Breast epithelium (tissue), 4 donors: ENCODE data around the gene CAPN11. TPM values are rescaled to one million over a fixed set of nuclear protein-coding genes. Genes with fewer than 3 reads are reported as not detected.
"Not testable (repeated sequence)": the region's sequence is repeated elsewhere in the genome, so short reads cannot be mapped to it uniquely, and the experiment has no call there.

Source experiments
- DNase-seq, 2 donors: peaks; one replicate each; pipeline ENCODE4 v3.0.0-alpha.2; 2019; ENCODE audit warnings: low spot score in 2 of 2
- H3K27ac ChIP-seq, 2 donors: fragments of 200-600 bp; sonication (generic) in 1 of 2; one replicate each; pipeline ENCODE4 v1.5.1; 2016 to 2019; ENCODE audit warnings: mild to moderate bottlenecking in 1 of 2
- H3K27me3 ChIP-seq, 2 donors: fragments of 200-600 bp; sonication (generic) in 1 of 2; one replicate each; pipeline versions ENCODE4 v1.5.1 to v1.6.0; 2017 to 2019; ENCODE audit warnings: control low read depth in 1 of 2, mild to moderate bottlenecking in 1 of 2
- H3K36me3 ChIP-seq: fragments of 200-600 bp; one replicate; pipeline ENCODE4 v1.5.1; 2019
- H3K4me1 ChIP-seq, 2 donors: fragments of 200-600 bp; sonication (generic); one replicate each; pipeline ENCODE4 v1.5.1; 2016 to 2019; ENCODE audit warnings: control low read depth in 1 of 2
- H3K4me3 ChIP-seq, 3 donors: fragments of 200-600 bp; sonication (generic); 1 replicate in 2 of 3; 2 replicates in 1 of 3; pipeline ENCODE4 v1.5.1; 2016 to 2019; ENCODE audit warnings: mild to moderate bottlenecking in 3 of 3, moderate library complexity in 2 of 3
- H3K9me3 ChIP-seq, 2 donors: fragments of 200-600 bp; sonication (generic) in 1 of 2; one replicate each; pipeline ENCODE4 v1.5.1; 2016 to 2019; ENCODE audit warnings: control low read depth in 1 of 2
- CTCF ChIP-seq, 3 donors: fragments of 450-650 bp; IDR thresholded peaks; one replicate each; pipeline ENCODE4 v1.5.1; 2016 to 2017; ENCODE audit warnings: antibody characterized with exemption in 3 of 3, mild to moderate bottlenecking in 3 of 3, moderate library complexity in 3 of 3
- POLR2A ChIP-seq: fragments of 450-650 bp; IDR thresholded peaks from one replicate; pipeline ENCODE4 v1.6.1; 2016; ENCODE audit warnings: antibody characterized with exemption, mild to moderate bottlenecking, moderate library complexity
- POLR2AphosphoS5 ChIP-seq, 3 donors: sonication (generic); formaldehyde crosslinking; IDR thresholded peaks; one replicate each; pipeline ENCODE4 v1.6.1; 2017; ENCODE audit warnings: antibody characterized with exemption in 3 of 3
- intact Hi-C: fragments of 100-400 bp; cut with DNase I; formaldehyde crosslinking; loops from one replicate; pipeline ENCODE4 v1.15.1; 2023; ENCODE audit warnings: low total_unique reads
- total RNA-seq, 3 donors: library from RNA; depleted of rRNA; stranded (reverse); fragments of >200 nt; gene quantifications; one replicate each; pipeline ENCODE4 v1.1.0, GENCODE V29; 2016

CAPN11 gene
- total RNA-seq, 3 donors from 2014 or later, result 1.1 to 3.8 (median 2.9) TPM

GRCh38 chr6:44230034-44230675 lies 71.5 kb downstream of the CAPN11 start:
- intact Hi-C loops, result no loop called here
- no peaks in the 10 kb centered on the region for H3K27me3 ChIP-seq
- H3K9me3 ChIP-seq, result no peaks in the 10 kb centered on the region
- H3K36me3 ChIP-seq, result no peaks in the 10 kb centered on the region
- DNase-seq, result no peak
- no peak overlapping the region for H3K4me3 ChIP-seq
- H3K27ac ChIP-seq, result peak overlapping the region; percentile 93 to 99
- TF ChIP-seq CTCF (IDR thresholded peaks at IDR 0.05) (no peak), POLR2A (no peak), POLR2AphosphoS5 (IDR thresholded peaks at IDR 0.05) (no peak)
- peaks cover 16 to 37% of the 10 kb centered on the region in 2 donors for H3K4me1 ChIP-seq

GRCh38 chr6:44231426-44231825 lies 72.8 kb downstream of the CAPN11 start:
- H3K27me3 ChIP-seq, H3K9me3 ChIP-seq, H3K36me3 ChIP-seq, H3K4me3 ChIP-seq, intact Hi-C loops, DNase-seq: not testable (repeated sequence)
- Histone ChIP-seq H3K4me1 (peaks cover 16 to 40% of the 10 kb centered on the region in 2 donors), H3K27ac (peak overlapping the region; percentile 93 to 99)

DNA sequence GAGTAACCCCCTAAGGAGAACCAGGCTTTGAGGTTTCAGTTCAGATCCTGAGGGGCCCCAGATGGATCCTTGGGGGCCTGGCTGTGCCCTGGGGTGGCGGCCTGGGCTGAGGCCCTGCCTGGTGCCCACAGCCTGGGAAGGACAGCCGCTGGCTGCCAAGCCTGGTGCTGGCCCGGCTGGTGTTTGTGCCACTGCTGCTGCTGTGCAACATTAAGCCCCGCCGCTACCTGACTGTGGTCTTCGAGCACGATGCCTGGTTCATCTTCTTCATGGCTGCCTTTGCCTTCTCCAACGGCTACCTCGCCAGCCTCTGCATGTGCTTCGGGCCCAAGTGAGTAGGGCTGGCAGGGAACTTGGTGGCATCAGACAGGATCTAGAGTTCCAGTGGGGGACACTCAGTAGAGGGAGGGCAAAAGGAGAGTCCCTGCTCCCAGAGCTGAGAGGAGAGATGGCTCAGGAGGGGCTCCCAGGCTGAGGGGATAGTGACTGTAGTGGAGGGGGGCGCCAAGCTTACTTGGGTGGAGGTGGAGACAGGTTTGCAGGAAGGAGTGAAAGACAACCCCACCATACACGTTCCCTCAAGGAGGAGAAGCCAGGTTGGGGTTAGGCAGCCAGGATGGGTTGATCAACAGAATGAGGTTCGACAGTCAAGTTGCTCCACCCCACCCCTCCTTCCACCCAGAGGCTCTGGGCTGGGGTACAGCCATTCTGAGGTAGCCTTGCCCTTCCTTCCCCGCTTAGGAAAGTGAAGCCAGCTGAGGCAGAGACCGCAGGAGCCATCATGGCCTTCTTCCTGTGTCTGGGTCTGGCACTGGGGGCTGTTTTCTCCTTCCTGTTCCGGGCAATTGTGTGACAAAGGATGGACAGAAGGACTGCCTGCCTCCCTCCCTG lies 74.3 kb downstream of the CAPN11 start:
- intact Hi-C loops, result no loop called here
- Histone ChIP-seq H3K4me3 (no peak overlapping the region), H3K9me3 (no peaks in the 10 kb centered on the region), H3K27me3 (no peaks in the 10 kb centered on the region), H3K4me1 (peaks cover 15 to 26% of the 10 kb centered on the region in 2 donors), H3K27ac (peak overlapping the region; percentile 93 to 99), H3K36me3 (no peaks in the 10 kb centered on the region)
- TF ChIP-seq CTCF (IDR thresholded peaks at IDR 0.05) (no peak), POLR2A (no peak), POLR2AphosphoS5 (IDR thresholded peaks at IDR 0.05) (no peak)
- no peak for DNase-seq

DNA sequence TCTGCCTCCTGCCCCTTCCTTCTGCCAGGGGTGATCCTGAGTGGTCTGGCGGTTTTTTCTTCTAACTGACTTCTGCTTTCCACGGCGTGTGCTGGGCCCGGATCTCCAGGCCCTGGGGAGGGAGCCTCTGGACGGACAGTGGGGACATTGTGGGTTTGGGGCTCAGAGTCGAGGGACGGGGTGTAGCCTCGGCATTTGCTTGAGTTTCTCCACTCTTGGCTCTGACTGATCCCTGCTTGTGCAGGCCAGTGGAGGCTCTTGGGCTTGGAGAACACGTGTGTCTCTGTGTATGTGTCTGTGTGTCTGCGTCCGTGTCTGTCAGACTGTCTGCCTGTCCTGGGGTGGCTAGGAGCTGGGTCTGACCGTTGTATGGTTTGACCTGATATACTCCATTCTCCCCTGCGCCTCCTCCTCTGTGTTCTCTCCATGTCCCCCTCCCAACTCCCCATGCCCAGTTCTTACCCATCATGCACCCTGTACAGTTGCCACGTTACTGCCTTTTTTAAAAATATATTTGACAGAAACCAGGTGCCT lies 75.0 kb downstream of the CAPN11 start:
- intact Hi-C loops, result no loop called here
- H3K27me3 ChIP-seq, result no peaks in the 10 kb centered on the region
- peak overlapping the region; percentile 93 to 99 for H3K27ac ChIP-seq
- DNase-seq, result no peak
- H3K36me3 ChIP-seq, result no peaks in the 10 kb centered on the region
- no peak overlapping the region for H3K4me3 ChIP-seq
- no peaks in the 10 kb centered on the region for H3K9me3 ChIP-seq
- no peak for TF ChIP-seq POLR2AphosphoS5 (IDR thresholded peaks at IDR 0.05)
- no peak for TF ChIP-seq CTCF (IDR thresholded peaks at IDR 0.05)
- TF ChIP-seq POLR2A, result no peak
- H3K4me1 ChIP-seq, result peaks cover 11 to 26% of the 10 kb centered on the region in 2 donors

Other genes with a start within 250 kb of the CAPN11 start
- 10 to 100 TPM; 24.6 to 55.7 (median 30.4) TPM for gene MRPL14, start 31.4 kb upstream of the CAPN11 start, total RNA-seq
- 10 to 100 TPM; 16.7 to 21.8 (median 18.9) TPM for gene TMEM63B, start 31.3 kb upstream of the CAPN11 start, total RNA-seq
- 1 to 10 TPM in 2 of 3 donors, under 1 TPM in 1; 0.88 to 3.4 (median 2.9) TPM for gene MYMX, start 58.1 kb downstream of the CAPN11 start, total RNA-seq
- gene SLC29A1, start 64.8 kb downstream of the CAPN11 start, total RNA-seq, result 100 to 1,000 TPM; 106 to 140 (median 110) TPM
- 100 to 1,000 TPM; 643 to 810 (median 662) TPM for gene HSP90AB1, start 88.3 kb downstream of the CAPN11 start, total RNA-seq
- gene SLC35B2, start 98.7 kb downstream of the CAPN11 start, total RNA-seq, result 10 to 100 TPM; 32.8 to 50.5 (median 38.1) TPM
- 10 to 100 TPM in 2 of 3 donors, 1 to 10 TPM in 1; 4.0 to 25.9 (median 14.4) TPM for gene NFKBIE, start 106.7 kb downstream of the CAPN11 start, total RNA-seq
- under 1 TPM in 1 of 3 donors, not detected in 2; 0.15 TPM for gene TMEM151B, start 111.6 kb downstream of the CAPN11 start, total RNA-seq
- gene AARS2, start 154.5 kb downstream of the CAPN11 start, total RNA-seq, result 10 to 100 TPM in 2 of 3 donors, 1 to 10 TPM in 1; 6.9 to 16.5 (median 12.8) TPM
- gene SPATS1, start 183.8 kb downstream of the CAPN11 start, total RNA-seq, result not detected
- gene CDC5L, start 228.9 kb downstream of the CAPN11 start, total RNA-seq, result 10 to 100 TPM; 21.1 to 29.1 (median 22.0) TPM